ENCODE measurements around the gene SIPA1L3. TPM values are rescaled to one million over a fixed set of nuclear protein-coding genes. Genes with fewer than 3 reads are reported as not detected.

SIPA1L3 gene
- total RNA-seq, 1 donor from 2014 or later, result 14.5 TPM

- no peak for DNase-seq
These were observed 207.6 kb downstream of the SIPA1L3 start for GRCh38 chr19:38114651-38115050.

GRCh38 chr19:38115271-38115802, 208.3 kb downstream of the SIPA1L3 start:
- DNase-seq, result no peak

- DNase-seq, result no peak
These were observed 211.2 kb downstream of the SIPA1L3 start for GRCh38 chr19:38118176-38118575.

- no peak for DNase-seq
These were observed 213.5 kb downstream of the SIPA1L3 start for GRCh38 chr19:38120471-38121025.

GRCh38 chr19:38122402-38123093, 215.5 kb downstream of the SIPA1L3 start:
- DNase-seq, result no peak

- DNase-seq, result no peak
These were observed 218.2 kb downstream of the SIPA1L3 start for GRCh38 chr19:38125238-38125637.

GRCh38 chr19:38130399-38130798, 223.4 kb downstream of the SIPA1L3 start:
- DNase-seq, result no peak

- DNase-seq, result no peak
These were observed 225.8 kb downstream of the SIPA1L3 start for GRCh38 chr19:38132781-38133180.

- no peak for DNase-seq
These were observed 226.3 kb downstream of the SIPA1L3 start for GRCh38 chr19:38133319-38133718.

- peak; percentile 68 for DNase-seq
These were observed 227.6 kb downstream of the SIPA1L3 start for GRCh38 chr19:38134540-38135149.

- no peak for DNase-seq
These were observed 228.4 kb downstream of the SIPA1L3 start for GRCh38 chr19:38135150-38135998.

GRCh38 chr19:38139122-38139521, 232.1 kb downstream of the SIPA1L3 start:
- DNase-seq, result no peak

- DNase-seq, result no peak
These were observed 234.1 kb downstream of the SIPA1L3 start for GRCh38 chr19:38141108-38141507.

GRCh38 chr19:38142176-38143035, 235.4 kb downstream of the SIPA1L3 start:
- peak; percentile 69 for DNase-seq

- no peak for DNase-seq
These were observed 236.8 kb downstream of the SIPA1L3 start for GRCh38 chr19:38143847-38144246.

- no peak for DNase-seq
These were observed 237.7 kb downstream of the SIPA1L3 start for GRCh38 chr19:38144667-38145066.

- no peak for DNase-seq
These were observed 238.6 kb downstream of the SIPA1L3 start for GRCh38 chr19:38145623-38146022.

- DNase-seq, result no peak
These were observed 241.3 kb downstream of the SIPA1L3 start for GRCh38 chr19:38148337-38148736.

- DNase-seq, result no peak
These were observed 242.7 kb downstream of the SIPA1L3 start for GRCh38 chr19:38149661-38150061.

- DNase-seq, result no peak
These were observed 244.2 kb downstream of the SIPA1L3 start for GRCh38 chr19:38151242-38151641.

- no peak for DNase-seq
These were observed 245.7 kb downstream of the SIPA1L3 start for GRCh38 chr19:38152461-38153379.
